ENCODE measurements around the gene ZNF70. TPM values are rescaled to one million over a fixed set of nuclear protein-coding genes. Genes with fewer than 3 reads are reported as not detected.

ZNF70 gene
- polyA plus RNA-seq (ENCODE audit: insufficient read length) = 5.0 TPM

DNA sequence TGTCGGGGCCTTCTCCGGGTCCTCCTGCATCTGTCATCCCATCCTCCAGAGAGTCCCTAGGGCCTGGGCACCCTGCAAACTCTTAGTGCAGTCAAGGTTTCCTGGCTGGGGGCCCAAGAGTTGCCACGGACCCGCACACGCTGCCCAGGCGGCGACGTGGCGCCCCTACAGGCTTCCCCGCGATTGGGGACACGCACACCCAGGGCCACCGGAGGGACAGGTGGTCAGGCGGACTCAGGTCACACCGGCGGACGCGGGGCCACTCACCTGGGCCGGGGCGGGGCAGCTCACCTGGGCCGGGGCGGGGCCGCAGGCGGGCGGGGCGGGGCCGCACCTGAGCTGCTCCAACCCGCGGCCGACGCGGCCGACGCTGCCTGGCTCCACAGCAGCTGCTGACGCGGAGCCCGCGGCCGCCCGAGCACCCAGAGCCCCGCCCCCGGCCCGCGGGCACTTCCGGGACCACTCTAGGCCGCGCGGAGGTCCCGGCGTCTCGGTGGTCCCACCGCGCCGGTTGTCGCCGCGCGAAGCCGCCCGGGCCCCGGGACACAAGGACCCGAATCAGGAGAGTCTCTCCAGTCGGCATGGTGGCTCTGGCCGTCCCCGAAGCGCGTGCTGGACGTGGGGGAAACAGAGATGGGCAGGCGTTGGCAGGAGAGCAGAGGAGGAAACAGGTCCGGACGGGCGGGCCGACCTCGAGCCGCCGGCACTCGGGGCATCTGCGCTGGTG, at the start of gene ZNF70:
ZNF70 (minus strand) TSS at position 399 of the 727 bp plus-strand sequence. CDS start 5,972 bp downstream, outside the sequence.
- no peak for DNase-seq (ENCODE audit: low read depth)

DNA sequence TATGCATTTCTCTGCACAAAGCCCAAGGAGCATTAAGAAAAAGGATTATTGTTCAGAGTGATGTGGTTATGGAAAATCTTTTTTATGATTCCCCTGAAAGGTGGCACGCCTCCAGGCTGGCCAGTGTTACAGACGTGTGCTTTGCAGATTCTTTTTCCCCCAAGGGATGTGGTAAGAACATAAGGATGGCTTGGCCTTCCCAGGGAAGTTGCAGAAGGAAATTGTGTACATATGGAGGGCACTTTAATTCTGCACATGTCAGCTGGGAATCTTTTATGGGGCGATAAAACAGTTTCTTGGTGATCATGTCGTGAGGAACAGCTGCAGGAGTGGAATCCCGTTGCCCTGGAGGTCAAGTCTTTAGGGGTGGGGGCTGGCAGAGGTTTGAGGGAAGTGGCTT, 45.5 kb upstream of the ZNF70 start:
- no peak for DNase-seq (ENCODE audit: low read depth)

- DNase-seq (ENCODE audit: low read depth) = no peak
Measured at GRCh38 chr22:23793326-23793725, 42.4 kb upstream of the ZNF70 start.

- DNase-seq (ENCODE audit: low read depth) = no peak
Measured at GRCh38 chr22:23791738-23792645, 41.1 kb upstream of the ZNF70 start.

- DNase-seq (ENCODE audit: low read depth) = no peak
Measured at GRCh38 chr22:23790819-23791737, 40.2 kb upstream of the ZNF70 start.

DNA sequence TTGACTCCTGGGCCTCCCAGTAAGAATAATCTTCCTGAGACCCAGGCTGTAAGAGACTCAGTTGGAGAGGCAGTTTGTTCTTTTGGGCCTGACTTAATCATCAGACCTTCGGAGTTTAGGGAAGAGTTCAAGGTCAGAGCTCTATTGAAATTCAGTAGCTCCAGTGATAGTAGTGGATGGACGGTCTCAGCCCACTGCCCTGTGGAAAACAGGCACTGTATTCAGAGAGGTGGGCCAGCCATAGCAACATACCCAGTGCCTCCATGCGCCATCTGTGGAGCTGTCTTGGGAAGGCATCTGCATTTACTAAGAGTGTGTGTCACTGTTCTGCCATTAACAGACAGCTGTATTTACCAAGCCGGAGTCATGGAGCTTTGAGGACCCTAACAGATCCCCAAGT, 38.7 kb upstream of the ZNF70 start:
- DNase-seq (ENCODE audit: low read depth) = no peak

- DNase-seq (ENCODE audit: low read depth) = no peak
Measured at GRCh38 chr22:23789121-23789520, 38.2 kb upstream of the ZNF70 start.

DNA sequence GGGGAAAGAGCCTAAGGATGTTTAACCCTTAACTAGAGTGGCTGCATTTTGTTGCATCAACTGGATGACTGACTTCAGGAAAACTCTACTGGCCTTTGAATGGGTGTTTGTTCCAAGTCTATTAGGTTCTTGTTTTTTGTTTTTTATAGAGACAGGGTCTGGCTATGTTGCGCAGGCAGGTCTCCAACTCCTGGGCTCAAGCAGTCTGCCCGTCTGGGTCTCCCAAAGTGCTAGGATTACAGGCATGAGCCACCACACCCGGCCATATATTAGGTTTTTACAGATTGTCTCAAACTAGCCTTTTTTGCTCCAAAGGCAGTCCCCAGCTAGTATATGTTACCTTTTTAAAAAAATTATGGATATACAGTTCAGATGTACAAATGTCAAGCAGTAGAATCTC, 37.0 kb upstream of the ZNF70 start:
- DNase-seq (ENCODE audit: low read depth) = no peak

DNA sequence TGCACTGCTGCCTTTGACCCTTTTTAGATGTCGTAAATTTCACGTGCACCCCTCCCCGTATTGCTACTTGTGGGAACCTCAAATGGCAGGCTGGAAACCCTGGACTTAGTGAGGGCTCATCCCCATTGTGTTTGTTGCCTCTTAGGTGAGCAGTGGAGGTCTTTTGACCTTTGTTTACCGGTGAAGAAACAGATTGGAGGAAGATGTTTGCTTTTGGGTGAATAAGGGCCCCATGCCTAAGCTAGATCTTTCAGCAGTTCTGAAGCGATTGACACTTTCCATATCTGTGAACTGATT, 36.6 kb upstream of the ZNF70 start:
- no peak for DNase-seq (ENCODE audit: low read depth)

- DNase-seq (ENCODE audit: low read depth) = peak; percentile 83
Measured at GRCh38 chr22:23786752-23787599, 36.1 kb upstream of the ZNF70 start, which contains the start of gene SMARCB1. Gene SMARCB1 (plus strand): TSS chr22:23786966. CDS start chr22:23787170, 204 bp downstream.

DNA sequence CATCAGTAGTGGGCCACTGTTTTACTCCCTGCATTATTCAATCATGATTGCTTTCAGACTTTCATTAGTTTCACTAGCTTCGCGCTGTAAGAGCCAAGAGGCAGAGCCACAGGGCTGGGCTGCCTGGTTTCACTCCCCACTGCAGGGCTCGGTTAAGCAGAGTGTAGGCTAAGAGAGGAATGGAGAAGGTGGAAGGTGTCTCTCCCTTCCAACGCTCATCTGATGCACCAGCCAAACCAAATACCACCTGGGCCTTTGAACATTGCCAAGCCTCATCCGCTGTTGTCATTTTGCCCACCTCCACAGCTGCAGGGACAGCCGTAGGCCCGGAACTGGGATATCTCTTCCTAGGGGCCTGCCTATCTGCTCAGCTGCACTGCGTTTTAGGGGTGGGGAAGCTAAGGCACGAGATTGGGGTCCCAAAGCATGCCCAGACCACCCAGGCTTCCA, 35.4 kb upstream of the ZNF70 start:
- DNase-seq (ENCODE audit: low read depth) = no peak

DNA sequence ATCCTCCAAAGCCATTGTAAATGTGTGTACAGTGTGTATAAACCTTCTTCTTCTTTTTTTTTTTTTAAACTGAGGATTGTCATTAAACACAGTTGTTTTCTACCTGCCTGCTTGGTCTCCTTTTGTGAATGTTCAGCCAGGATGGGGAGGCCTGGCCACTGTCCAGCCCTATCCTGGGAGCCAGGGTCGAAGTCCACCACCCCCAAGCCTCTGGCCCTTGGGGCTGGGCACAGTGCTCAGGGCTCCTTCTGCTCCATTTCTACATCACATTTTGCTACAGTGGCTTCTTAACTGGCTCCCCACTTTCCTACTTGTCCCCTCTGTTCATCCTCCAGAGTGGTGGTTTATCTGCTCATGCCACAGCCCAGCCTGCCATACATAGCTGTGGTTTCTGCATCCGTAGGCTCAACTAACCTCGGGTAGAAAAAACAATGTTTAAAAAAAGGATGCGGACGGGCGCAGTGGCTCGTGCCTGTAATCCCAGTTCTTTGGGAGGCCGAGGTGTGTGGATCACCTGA, 33.4 kb upstream of the ZNF70 start:
- no peak for DNase-seq (ENCODE audit: low read depth)

DNA sequence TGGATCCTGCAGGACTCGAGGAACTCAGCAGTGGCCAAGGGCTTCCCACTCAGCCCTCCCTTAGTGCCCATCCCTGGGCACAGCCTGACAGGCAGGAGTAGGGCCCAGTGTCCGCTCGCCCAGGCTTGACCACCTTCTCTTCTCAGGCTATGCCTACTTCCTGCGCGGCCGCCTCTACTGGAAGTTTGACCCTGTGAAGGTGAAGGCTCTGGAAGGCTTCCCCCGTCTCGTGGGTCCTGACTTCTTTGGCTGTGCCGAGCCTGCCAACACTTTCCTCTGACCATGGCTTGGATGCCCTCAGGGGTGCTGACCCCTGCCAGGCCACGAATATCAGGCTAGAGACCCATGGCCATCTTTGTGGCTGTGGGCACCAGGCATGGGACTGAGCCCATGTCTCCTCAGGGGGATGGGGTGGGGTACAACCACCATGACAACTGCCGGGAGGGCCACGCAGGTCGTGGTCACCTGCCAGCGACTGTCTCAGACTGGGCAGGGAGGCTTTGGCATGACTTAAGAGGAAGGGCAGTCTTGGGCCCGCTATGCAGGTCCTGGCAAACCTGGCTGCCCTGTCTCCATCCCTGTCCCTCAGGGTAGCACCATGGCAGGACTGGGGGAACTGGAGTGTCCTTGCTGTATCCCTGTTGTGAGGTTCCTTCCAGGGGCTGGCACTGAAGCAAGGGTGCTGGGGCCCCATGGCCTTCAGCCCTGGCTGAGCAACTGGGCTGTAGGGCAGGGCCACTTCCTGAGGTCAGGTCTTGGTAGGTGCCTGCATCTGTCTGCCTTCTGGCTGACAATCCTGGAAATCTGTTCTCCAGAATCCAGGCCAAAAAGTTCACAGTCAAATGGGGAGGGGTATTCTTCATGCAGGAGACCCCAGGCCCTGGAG, 32.6 kb upstream of the ZNF70 start:
- no peak for DNase-seq (ENCODE audit: low read depth)

- DNase-seq (ENCODE audit: low read depth) = no peak
Measured at GRCh38 chr22:23782703-23783102, 31.8 kb upstream of the ZNF70 start.

- no peak for DNase-seq (ENCODE audit: low read depth)
Measured at GRCh38 chr22:23782252-23782651, 31.3 kb upstream of the ZNF70 start.

- no peak for DNase-seq (ENCODE audit: low read depth)
Measured at GRCh38 chr22:23781511-23782183, 30.7 kb upstream of the ZNF70 start.

DNA sequence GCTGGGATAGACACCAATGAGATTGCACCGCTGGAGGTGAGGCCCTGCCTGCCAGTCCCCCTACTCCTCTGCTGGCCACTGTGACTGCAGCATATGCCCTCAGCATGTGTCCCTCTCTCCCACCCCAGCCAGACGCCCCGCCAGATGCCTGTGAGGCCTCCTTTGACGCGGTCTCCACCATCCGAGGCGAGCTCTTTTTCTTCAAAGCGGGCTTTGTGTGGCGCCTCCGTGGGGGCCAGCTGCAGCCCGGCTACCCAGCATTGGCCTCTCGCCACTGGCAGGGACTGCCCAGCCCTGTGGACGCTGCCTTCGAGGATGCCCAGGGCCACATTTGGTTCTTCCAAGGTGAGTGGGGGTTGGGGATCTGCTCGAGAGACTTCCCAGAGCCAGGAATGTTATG, 30.2 kb upstream of the ZNF70 start:
- no peak for DNase-seq (ENCODE audit: low read depth)

DNA sequence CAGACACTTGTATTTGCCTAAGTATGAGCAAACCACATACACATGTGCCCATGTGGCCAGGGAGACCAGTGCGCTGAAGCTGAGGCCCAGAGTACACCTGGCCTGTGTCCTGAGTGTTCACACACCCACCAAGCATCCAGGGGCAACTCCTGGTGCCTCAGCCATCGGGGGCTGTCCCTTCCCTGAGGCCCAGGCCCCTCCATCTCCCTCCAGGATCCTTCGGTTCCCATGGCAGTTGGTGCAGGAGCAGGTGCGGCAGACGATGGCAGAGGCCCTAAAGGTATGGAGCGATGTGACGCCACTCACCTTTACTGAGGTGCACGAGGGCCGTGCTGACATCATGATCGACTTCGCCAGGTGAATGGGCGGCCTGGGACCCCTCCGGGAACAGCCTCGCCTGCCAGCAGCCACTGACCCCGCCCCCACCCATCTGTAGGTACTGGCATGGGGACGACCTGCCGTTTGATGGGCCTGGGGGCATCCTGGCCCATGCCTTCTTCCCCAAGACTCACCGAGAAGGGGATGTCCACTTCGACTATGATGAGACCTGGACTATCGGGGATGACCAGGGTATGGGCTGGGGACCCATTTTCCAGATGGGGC, 29.3 kb upstream of the ZNF70 start:
- DNase-seq (ENCODE audit: low read depth) = no peak

GRCh38 chr22:23779731-23780130, 28.8 kb upstream of the ZNF70 start:
- no peak for DNase-seq (ENCODE audit: low read depth)

Data from forelimb muscle (tissue), 1 donor.